Prostate gland (tissue), 2 donors: ENCODE measurements around the gene ATP13A4. TPM values are rescaled to one million over a fixed set of nuclear protein-coding genes. Genes with fewer than 3 reads are reported as not detected.

ENCODE experiments used
- DNase-seq: peaks from one replicate; pipeline ENCODE4 v3.0.0-alpha.2; 2019; ENCODE audit warnings: low spot score
- H3K27ac ChIP-seq, 2 donors: fragments of 200-600 bp; sonication (generic); 2 replicates each; pipeline ENCODE4 v1.5.1; 2017 to 2019
- H3K27me3 ChIP-seq: fragments of 200-600 bp; sonication (generic); replicated peaks from 2 replicates; pipeline ENCODE4 v1.5.1; 2019; ENCODE audit not compliant: insufficient read depth
- H3K36me3 ChIP-seq, 2 donors: fragments of 200-600 bp; sonication (generic); 1 replicate in 1 of 2; 2 replicates in 1 of 2; pipeline versions ENCODE4 v1.5.1 to v1.8.1; 2017 to 2019
- H3K4me1 ChIP-seq: fragments of 200-600 bp; sonication (generic); replicated peaks from 2 replicates; pipeline ENCODE4 v1.5.1; 2019
- H3K4me3 ChIP-seq, 2 donors: fragments of 200-600 bp; sonication (generic); 2 replicates each; pipeline ENCODE4 v1.5.1; 2017 to 2019
- H3K9me3 ChIP-seq: fragments of 200-600 bp; sonication (generic); 2 replicates; pipeline ENCODE4 v1.5.1; 2017
- CTCF ChIP-seq, 4 experiments: fragments of 200-600 bp in 2 of 4; fragments of 450-650 bp in 2 of 4; sonication (generic) in 2 of 4; IDR thresholded peaks; 1 replicate in 3 of 4; 2 replicates in 1 of 4; pipeline ENCODE4 v1.5.1; 2016 to 2019; ENCODE audit warnings: antibody characterized with exemption in 4 of 4, mild to moderate bottlenecking in 2 of 4, moderate library complexity in 2 of 4
- POLR2A ChIP-seq: fragments of 450-650 bp; IDR thresholded peaks from one replicate; pipeline ENCODE4 v1.6.1; 2016; ENCODE audit warnings: antibody characterized with exemption, mild to moderate bottlenecking
- POLR2AphosphoS5 ChIP-seq: sonication (generic); formaldehyde crosslinking; IDR thresholded peaks from one replicate; pipeline ENCODE4 v1.6.1; 2017; ENCODE audit warnings: antibody characterized with exemption
- WGBS: methylation state at CpG from one replicate; pipeline ENCODE4 v1.1.5; 2018; 5-methylcytosine and 5-hydroxymethylcytosine counted together
- intact Hi-C: fragments of 100-400 bp; cut with DNase I; formaldehyde crosslinking; loops from one replicate; pipeline ENCODE4 v1.14.2; 2022
- total RNA-seq, 2 donors: library from RNA; depleted of rRNA; stranded (reverse); fragments of >200 nt; gene quantifications; one replicate each; pipeline ENCODE4 v1.1.0, GENCODE V29; 2016

ATP13A4 gene
- total RNA-seq, 2 donors from 2014 or later, result 2.0 TPM; not detected in 1

GRCh38 chr3:193407688-193408087, 147.0 kb downstream of the ATP13A4 start:
- DNase-seq, result no peak
- H3K27me3 ChIP-seq, result no peaks in the 10 kb centered on the region
- H3K4me1 ChIP-seq, result no peaks in the 10 kb centered on the region
- intact Hi-C loops, result no loop called here
- TF ChIP-seq CTCF (IDR thresholded peaks at IDR 0.05) (no peak), POLR2A (no peak), POLR2AphosphoS5 (no peak)
- 67% methylated on average over 1 of the region's 1 CpG for WGBS
- no peak overlapping the region for H3K4me3 ChIP-seq
- H3K36me3 ChIP-seq, result no peaks in the 10 kb centered on the region
- no peaks in the 10 kb centered on the region for H3K9me3 ChIP-seq
- H3K27ac ChIP-seq, result no peak overlapping the region

- no peak overlapping the region for H3K27ac ChIP-seq
- DNase-seq, result no peak
- TF ChIP-seq CTCF (IDR thresholded peaks at IDR 0.05), result no peak
- no peak for TF ChIP-seq POLR2A
- TF ChIP-seq POLR2AphosphoS5, result no peak
- 81% methylated on average over 6 of the region's 6 CpGs for WGBS
- no peak overlapping the region for H3K4me3 ChIP-seq
- no peaks in the 10 kb centered on the region for H3K27me3 ChIP-seq
- intact Hi-C loops, result no loop called here
- no peaks in the 10 kb centered on the region for H3K9me3 ChIP-seq
- no peaks in the 10 kb centered on the region for H3K36me3 ChIP-seq
- H3K4me1 ChIP-seq, result no peaks in the 10 kb centered on the region
Measured at GRCh38 chr3:193407112-193407511, 147.6 kb downstream of the ATP13A4 start.

DNA sequence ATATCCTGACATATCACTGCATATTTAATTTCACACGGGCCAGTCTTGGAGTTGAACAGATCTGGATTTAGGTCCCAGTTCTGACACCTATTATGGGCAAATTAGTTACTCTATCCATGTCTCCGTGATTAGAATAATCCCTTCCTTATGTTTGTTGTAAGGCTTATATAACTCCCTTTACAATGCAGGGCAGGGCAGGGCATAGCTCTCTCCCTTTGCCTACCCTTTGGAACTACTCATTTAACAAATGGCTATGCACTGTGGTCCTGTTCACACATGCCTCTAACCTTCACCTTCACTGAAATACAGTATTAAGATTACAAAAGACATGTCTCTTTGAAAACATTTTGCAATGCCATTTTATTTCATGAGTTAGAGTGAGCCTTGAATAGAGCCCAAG, 151.4 kb downstream of the ATP13A4 start:
- 92% methylated on average over 2 of the region's 2 CpGs for WGBS
- DNase-seq, result no peak
- TF ChIP-seq POLR2A, result no peak
- TF ChIP-seq CTCF (IDR thresholded peaks at IDR 0.05), result no peak
- TF ChIP-seq POLR2AphosphoS5, result no peak
- no peaks in the 10 kb centered on the region for H3K9me3 ChIP-seq
- H3K27me3 ChIP-seq, result no peaks in the 10 kb centered on the region
- H3K27ac ChIP-seq, result no peak overlapping the region
- H3K36me3 ChIP-seq, result no peaks in the 10 kb centered on the region
- no peak overlapping the region for H3K4me3 ChIP-seq
- H3K4me1 ChIP-seq, result no peaks in the 10 kb centered on the region
- intact Hi-C loops, result no loop called here

DNA sequence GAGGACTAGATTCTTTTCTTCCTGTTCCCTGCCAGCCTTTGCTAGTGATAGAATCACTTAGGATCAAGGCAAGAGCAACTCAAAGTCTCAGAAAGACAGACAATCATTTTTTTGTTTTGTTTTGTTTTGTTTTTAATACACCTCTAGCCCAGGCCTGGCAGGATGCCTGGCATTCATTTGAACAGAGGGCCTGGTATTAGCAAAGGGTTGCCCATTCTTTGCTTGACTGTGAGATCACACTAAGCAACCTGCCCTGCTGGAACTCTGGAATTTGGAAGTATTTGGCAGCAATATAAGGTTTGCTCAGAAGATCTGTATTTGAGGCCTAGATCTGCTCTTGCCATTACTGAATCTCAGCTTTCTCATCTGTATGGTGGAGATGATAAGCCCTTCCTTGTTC, 154.4 kb downstream of the ATP13A4 start:
- Histone ChIP-seq H3K27ac (no peak overlapping the region), H3K27me3 (no peaks in the 10 kb centered on the region), H3K4me3 (no peak overlapping the region), H3K36me3 (no peaks in the 10 kb centered on the region), H3K4me1 (no peaks in the 10 kb centered on the region), H3K9me3 (no peaks in the 10 kb centered on the region)
- no peak for DNase-seq
- TF ChIP-seq CTCF (IDR thresholded peaks at IDR 0.05), result no peak
- no peak for TF ChIP-seq POLR2AphosphoS5
- TF ChIP-seq POLR2A, result no peak
- intact Hi-C loops, result no loop called here

GRCh38 chr3:193396451-193397244, 158.0 kb downstream of the ATP13A4 start:
- TF ChIP-seq POLR2A (no peak), POLR2AphosphoS5 (no peak), CTCF (IDR thresholded peaks at IDR 0.05) (no peak)
- Histone ChIP-seq H3K36me3 (no peaks in the 10 kb centered on the region), H3K9me3 (no peaks in the 10 kb centered on the region), H3K27ac (no peak overlapping the region), H3K4me1 (no peaks in the 10 kb centered on the region), H3K4me3 (no peak overlapping the region), H3K27me3 (peaks cover 3% of the 10 kb centered on the region)
- WGBS, result 79% methylated on average over 7 of the region's 7 CpGs
- no peak for DNase-seq
- intact Hi-C loops, result no loop called here
